Measurements from ENCODE around the gene C10orf53.

Gene C10orf53

GRCh38 chr10:49645871-49646870 is 33.3 kb upstream of the C10orf53 start:
- TF ChIP-seq EZH2phosphoT487 (IDR thresholded peaks at IDR 0.05; ENCODE audit: borderline replicate concordance) (no peak), CTCF (conservative IDR thresholded peaks at IDR 0.05; ENCODE audit: low read length) (no peak)
- no peaks in the 10 kb centered on the region for H3K9me3 ChIP-seq (ENCODE audit: insufficient read depth, low read depth, low read length)
- H3K79me2 ChIP-seq (ENCODE audit: insufficient read depth, low read length): no peaks in the 10 kb centered on the region

GRCh38 chr10:49647554-49647953 is 31.9 kb upstream of the C10orf53 start:
- Histone ChIP-seq H3K9me2 (replicated peaks; ENCODE audit: low read depth, low read length) (no peaks in the 10 kb centered on the region), H3F3A (ENCODE audit: low read depth) (no peaks in the 10 kb centered on the region), H3K79me2 (ENCODE audit: insufficient read depth, low read length) (no peaks in the 10 kb centered on the region), H3K4me1 (ENCODE audit: insufficient read depth, low read length, poor library complexity, severe bottlenecking) (no peaks in the 10 kb centered on the region), H3K9me3 (ENCODE audit: insufficient read depth, low read depth, low read length) (no peaks in the 10 kb centered on the region), H2AFZ (ENCODE audit: low read length) (no peak overlapping the region), H3K36me3 (ENCODE audit: insufficient read depth, low read length) (no peaks in the 10 kb centered on the region), H3K4me3 (ENCODE audit: low read length, poor library complexity, severe bottlenecking) (no peak overlapping the region), H3K27me3 (ENCODE audit: insufficient read depth, low read length, poor library complexity, severe bottlenecking) (no peaks in the 10 kb centered on the region), H3K9ac (ENCODE audit: low read depth, low read length, poor library complexity, severe bottlenecking) (no peak overlapping the region), H4K20me1 (ENCODE audit: insufficient read depth, low read length, poor library complexity, severe bottlenecking) (no peaks in the 10 kb centered on the region), H3K4me2 (ENCODE audit: low read depth, low read length, poor library complexity, severe bottlenecking) (no peak overlapping the region)
- TF ChIP-seq CTCF (conservative IDR thresholded peaks at IDR 0.05; ENCODE audit: low read length) (no peak), EZH2phosphoT487 (IDR thresholded peaks at IDR 0.05; ENCODE audit: borderline replicate concordance) (no peak)

More at GRCh38 chr10:49645871-49646870, 33.3 kb upstream of the C10orf53 start:
- H3K9me2 ChIP-seq (replicated peaks; ENCODE audit: low read depth, low read length): no peaks in the 10 kb centered on the region
- no peaks in the 10 kb centered on the region for H4K20me1 ChIP-seq (ENCODE audit: insufficient read depth, low read length, poor library complexity, severe bottlenecking)
- no peaks in the 10 kb centered on the region for H3K36me3 ChIP-seq (ENCODE audit: insufficient read depth, low read length)
- no peak overlapping the region for H3K9ac ChIP-seq (ENCODE audit: low read depth, low read length, poor library complexity, severe bottlenecking)
- no peaks in the 10 kb centered on the region for H3K4me1 ChIP-seq (ENCODE audit: insufficient read depth, low read length, poor library complexity, severe bottlenecking)
- H3K4me2 ChIP-seq (ENCODE audit: low read depth, low read length, poor library complexity, severe bottlenecking): no peak overlapping the region
- H3K4me3 ChIP-seq (ENCODE audit: low read length, poor library complexity, severe bottlenecking): no peak overlapping the region
- no peak overlapping the region for H2AFZ ChIP-seq (ENCODE audit: low read length)
- no peaks in the 10 kb centered on the region for H3F3A ChIP-seq (ENCODE audit: low read depth)
- no peaks in the 10 kb centered on the region for H3K27me3 ChIP-seq (ENCODE audit: insufficient read depth, low read length, poor library complexity, severe bottlenecking)

GRCh38 chr10:49647985-49648795 is 31.3 kb upstream of the C10orf53 start:
- H3K9me2 ChIP-seq (replicated peaks; ENCODE audit: low read depth, low read length): no peaks in the 10 kb centered on the region
- H3K27me3 ChIP-seq (ENCODE audit: insufficient read depth, low read length, poor library complexity, severe bottlenecking): no peaks in the 10 kb centered on the region
- H4K20me1 ChIP-seq (ENCODE audit: insufficient read depth, low read length, poor library complexity, severe bottlenecking): no peaks in the 10 kb centered on the region
- H3K9me3 ChIP-seq (ENCODE audit: insufficient read depth, low read depth, low read length): no peaks in the 10 kb centered on the region
- H2AFZ ChIP-seq (ENCODE audit: low read length): no peak overlapping the region
- H3K4me3 ChIP-seq (ENCODE audit: low read length, poor library complexity, severe bottlenecking): no peak overlapping the region
- no peak overlapping the region for H3K4me2 ChIP-seq (ENCODE audit: low read depth, low read length, poor library complexity, severe bottlenecking)
- H3K4me1 ChIP-seq (ENCODE audit: insufficient read depth, low read length, poor library complexity, severe bottlenecking): no peaks in the 10 kb centered on the region
- no peaks in the 10 kb centered on the region for H3F3A ChIP-seq (ENCODE audit: low read depth)
- H3K36me3 ChIP-seq (ENCODE audit: insufficient read depth, low read length): no peaks in the 10 kb centered on the region
- H3K79me2 ChIP-seq (ENCODE audit: insufficient read depth, low read length): no peaks in the 10 kb centered on the region
- TF ChIP-seq CTCF (conservative IDR thresholded peaks at IDR 0.05; ENCODE audit: low read length) (no peak), EZH2phosphoT487 (IDR thresholded peaks at IDR 0.05; ENCODE audit: borderline replicate concordance) (no peak)
- H3K9ac ChIP-seq (ENCODE audit: low read depth, low read length, poor library complexity, severe bottlenecking): no peak overlapping the region
